Measurements from ENCODE around the gene GDAP2.

GRCh38 chr1:117904485-117904884, 24.9 kb downstream of the GDAP2 start:
- TF ChIP-seq RXRA (IDR thresholded peaks at IDR 0.05) = peak in 1 of 2 donors; percentile 26
- TF ChIP-seq MAX (IDR thresholded peaks at IDR 0.05) = no peak
- no peak for TF ChIP-seq RAD21 (IDR thresholded peaks at IDR 0.05)
- TF ChIP-seq CTCF (IDR thresholded peaks at IDR 0.05; ENCODE audit: low read depth, low read length, missing input control) = no peak
- no peak for TF ChIP-seq YY1 (IDR thresholded peaks at IDR 0.05)
- peak; percentile 34 for TF ChIP-seq FOXA2 (IDR thresholded peaks at IDR 0.05)
- TF ChIP-seq SP1 (IDR thresholded peaks at IDR 0.05) = no peak
- TF ChIP-seq REST (IDR thresholded peaks at IDR 0.05) = no peak
